Spleen (tissue), 11 donors: ENCODE data around the gene AQP4. TPM values are rescaled to one million over a fixed set of nuclear protein-coding genes. Genes with fewer than 3 reads are reported as not detected.

Experiments used
- DNase-seq: peaks from one replicate; pipeline ENCODE4 v3.0.0-alpha.2; 2020
- H3K27ac ChIP-seq, 8 donors: fragments of 200-600 bp; sonication (generic) in 7 of 8; 1 replicate in 4 of 8; 2 replicates in 4 of 8; pipeline versions ENCODE4 v1.5.0 to v1.8.0; 2016 to 2021; ENCODE audit warnings: inconsistent platforms in 4 of 8, mild to moderate bottlenecking in 4 of 8, moderate library complexity in 1 of 8
- H3K27me3 ChIP-seq, 7 donors: fragments of 200-600 bp; sonication (generic) in 6 of 7; replicated peaks in 1 of 7; 1 replicate in 4 of 7; 2 replicates in 3 of 7; pipeline versions ENCODE4 v1.5.0 to v1.8.0; 2016 to 2021; ENCODE audit warnings: inconsistent platforms in 3 of 7, mild to moderate bottlenecking in 1 of 7
- H3K36me3 ChIP-seq, 6 donors: fragments of 200-600 bp; sonication (generic) in 5 of 6; 1 replicate in 4 of 6; 2 replicates in 2 of 6; pipeline versions ENCODE4 v1.5.0 to v1.8.0; 2016 to 2021; ENCODE audit warnings: inconsistent platforms in 2 of 6
- H3K4me1 ChIP-seq, 6 donors: fragments of 200-600 bp; sonication (generic) in 5 of 6; 1 replicate in 3 of 6; 2 replicates in 3 of 6; pipeline versions ENCODE4 v1.5.0 to v1.8.0; 2016 to 2021; ENCODE audit warnings: inconsistent platforms in 3 of 6
- H3K4me3 ChIP-seq, 8 donors: fragments of 200-600 bp; sonication (generic) in 7 of 8; 1 replicate in 4 of 8; 2 replicates in 4 of 8; pipeline versions ENCODE4 v1.5.0 to v1.8.0; 2016 to 2021; ENCODE audit warnings: inconsistent platforms in 4 of 8, mild to moderate bottlenecking in 4 of 8, moderate library complexity in 2 of 8
- H3K9me3 ChIP-seq, 8 donors: fragments of 200-600 bp; sonication (generic) in 7 of 8; 1 replicate in 4 of 8; 2 replicates in 4 of 8; pipeline versions ENCODE4 v1.5.0 to v1.8.0; 2016 to 2021; ENCODE audit warnings: inconsistent platforms in 4 of 8
- CTCF ChIP-seq, 11 experiments: fragments of 200-600 bp in 7 of 11; fragments of 450-650 bp in 4 of 11; sonication (generic) in 4 of 11; IDR thresholded peaks in 8 of 11; conservative IDR thresholded peaks in 3 of 11; 1 replicate in 7 of 11; 2 replicates in 4 of 11; pipeline versions ENCODE4 v1.4.0 to v1.8.0; 2016 to 2021; ENCODE audit warnings: antibody characterized with exemption in 11 of 11, inconsistent platforms in 4 of 11, mild to moderate bottlenecking in 1 of 11
- POLR2A ChIP-seq, 3 donors: fragments of 450-650 bp; IDR thresholded peaks; one replicate each; pipeline ENCODE4 v1.5.1; 2017; ENCODE audit warnings: antibody characterized with exemption in 3 of 3, mild to moderate bottlenecking in 1 of 3
- POLR2AphosphoS5 ChIP-seq, 3 donors: sonication (generic); formaldehyde crosslinking; IDR thresholded peaks; one replicate each; pipeline ENCODE4 v1.5.1; 2017; ENCODE audit warnings: antibody characterized with exemption in 3 of 3
- WGBS, 5 donors: extraction: QIAGEN DNeasy Blood & Tissue Kit in 3 of 5; methylation state at CpG; one replicate each; pipeline versions ENCODE4 v1.1.5 to v1.1.7; 2013 to 2018; 5-methylcytosine and 5-hydroxymethylcytosine counted together
- intact Hi-C: fragments of 100-400 bp; cut with DNase I; formaldehyde crosslinking; loops from one replicate; pipeline ENCODE4 v1.15.0; 2023; ENCODE audit warnings: low total_unique reads
- polyA plus RNA-seq, 3 donors: library from polyadenylated mRNA; stranded (reverse); fragments of 200-250 nt; gene quantifications; one replicate each; pipeline ENCODE4 v1.2.1, GENCODE V29; 2013
- total RNA-seq, 7 donors: library from RNA; depleted of rRNA in 3 of 7; stranded (reverse); fragments of >200 nt in 3 of 7; fragmentation: NEBNext Ultra II Directional in 4 of 7; extraction: Animal tissue kit (Norgen Biotek cat#: 25700) in 4 of 7; gene quantifications; one replicate each; pipeline versions ENCODE4 v1.1.0 to v1.2.1, GENCODE V29; 2016 to 2021
- donor health status: healthy with polysubstance abuse.
- donor health status: DM: no; HTN: no; CAD: no; lungs with moderate emphysema.
- donor health status: DM: no; HTN: no; CAD: no.
- donor health status: Bipolar disorder and iron deficiency.
- donor health status: healthy.
- donor health status: DM: no; HTN: no; CAD: no.
- donor health status: DM: yes; HTN: yes; CAD: no.

AQP4 gene
- total and polyA plus RNA-seq, 10 donors = 0.15 to 3.0 (median 0.78) TPM

GRCh38 chr18:26868968-26869586, 3.6 kb upstream of the AQP4 start:
- peaks cover 0 to 22% (median 3%) of the 10 kb centered on the region in 7 donors for H3K27me3 ChIP-seq
- H3K4me1 ChIP-seq = peaks cover 0 to 2% (median 0%) of the 10 kb centered on the region in 6 donors
- peak overlapping the region in 1 of 8 donors; percentile 10 for H3K27ac ChIP-seq
- WGBS, 5 donors = 69 to 79% (median 70%) methylated on average over 6 of the region's 6 CpGs
- no peak for DNase-seq
- H3K9me3 ChIP-seq = no peaks in the 10 kb centered on the region
- H3K36me3 ChIP-seq = no peaks in the 10 kb centered on the region
- intact Hi-C loops = no loop called here
- H3K4me3 ChIP-seq = no peak overlapping the region
- TF ChIP-seq POLR2AphosphoS5 (IDR thresholded peaks at IDR 0.05) = no peak
- no peak for TF ChIP-seq CTCF (IDR thresholded peaks at IDR 0.05 in 8 of 11, conservative IDR thresholded peaks at IDR 0.05 in 3 of 11)
- no peak for TF ChIP-seq POLR2A (IDR thresholded peaks at IDR 0.05)

- no peaks in the 10 kb centered on the region for H3K36me3 ChIP-seq
- peaks cover 0 to 14% (median 0%) of the 10 kb centered on the region in 6 donors for H3K4me1 ChIP-seq
- intact Hi-C loops = no loop called here
- TF ChIP-seq CTCF (IDR thresholded peaks at IDR 0.05 in 8 of 11, conservative IDR thresholded peaks at IDR 0.05 in 3 of 11) = no peak
- TF ChIP-seq POLR2A (IDR thresholded peaks at IDR 0.05) = no peak
- TF ChIP-seq POLR2AphosphoS5 (IDR thresholded peaks at IDR 0.05) = no peak
- H3K4me3 ChIP-seq = no peak overlapping the region
- 70 to 87% (median 85%) methylated on average over 4 of the region's 4 CpGs for WGBS, 5 donors
- H3K9me3 ChIP-seq = no peaks in the 10 kb centered on the region
- peaks cover 0 to 38% (median 11%) of the 10 kb centered on the region in 7 donors for H3K27me3 ChIP-seq
- H3K27ac ChIP-seq = no peak overlapping the region
- no peak for DNase-seq
Measured at GRCh38 chr18:26867471-26867870, 2.0 kb upstream of the AQP4 start.

- Histone ChIP-seq H3K36me3 (no peaks in the 10 kb centered on the region), H3K27me3 (peaks cover 0 to 46% (median 11%) of the 10 kb centered on the region in 7 donors), H3K4me3 (no peak overlapping the region), H3K27ac (no peak overlapping the region), H3K4me1 (peaks cover 0 to 14% (median 0%) of the 10 kb centered on the region in 6 donors), H3K9me3 (no peaks in the 10 kb centered on the region)
- DNase-seq = no peak
- no peak for TF ChIP-seq POLR2A (IDR thresholded peaks at IDR 0.05)
- TF ChIP-seq POLR2AphosphoS5 (IDR thresholded peaks at IDR 0.05) = no peak
- whole genome bisulfite sequencing, 5 donors = 45 to 70% (median 57%) methylated on average over 7 of the region's 7 CpGs
- intact Hi-C loops = no loop called here
Measured at GRCh38 chr18:26864658-26865057, 849 bp downstream of the AQP4 start.

GRCh38 chr18:26863921-26864497, 1.5 kb downstream of the AQP4 start:
- intact Hi-C loops = no loop called here
- TF ChIP-seq POLR2AphosphoS5 (IDR thresholded peaks at IDR 0.05) (no peak), POLR2A (IDR thresholded peaks at IDR 0.05) (no peak), CTCF (IDR thresholded peaks at IDR 0.05 in 8 of 11, conservative IDR thresholded peaks at IDR 0.05 in 3 of 11) (no peak)
- no peaks in the 10 kb centered on the region for H3K36me3 ChIP-seq
- H3K27me3 ChIP-seq = peaks cover 0 to 46% (median 11%) of the 10 kb centered on the region in 7 donors
- WGBS, 5 donors = 21 to 26% (median 25%) methylated on average over 9 of the region's 9 CpGs
- H3K4me3 ChIP-seq = peak overlapping the region in 2 of 8 donors; percentile 43 to 64
- no peak overlapping the region for H3K27ac ChIP-seq
- peaks cover 0 to 14% (median 0%) of the 10 kb centered on the region in 6 donors for H3K4me1 ChIP-seq
- no peak for DNase-seq
- H3K9me3 ChIP-seq = no peaks in the 10 kb centered on the region
